Muscle of leg (tissue), 11 donors: Measurements from ENCODE around the gene DCDC1. TPM values are rescaled to one million over a fixed set of nuclear protein-coding genes. Genes with fewer than 3 reads are reported as not detected.

Source experiments
- DNase-seq: peaks from one replicate; pipeline ENCODE4 v3.0.0; 2013
- H3K27ac ChIP-seq: one replicate; pipeline ENCODE4 v1.5.1; 2013; ENCODE audit warnings: mild to moderate bottlenecking, low read length, control low read depth
- H3K27me3 ChIP-seq: one replicate; pipeline ENCODE4 v1.6.1; 2013; ENCODE audit warnings: low read length; ENCODE audit not compliant: control insufficient read depth, insufficient read depth
- H3K36me3 ChIP-seq: one replicate; pipeline ENCODE4 v1.6.1; 2013; ENCODE audit warnings: low read length; ENCODE audit not compliant: control insufficient read depth, insufficient read depth
- H3K4me1 ChIP-seq: one replicate; pipeline ENCODE4 v1.6.1; 2013; ENCODE audit warnings: low read length; ENCODE audit not compliant: control insufficient read depth, insufficient read depth
- H3K4me3 ChIP-seq: one replicate; pipeline ENCODE4 v1.5.1; 2013; ENCODE audit warnings: low read length, control low read depth
- H3K9me3 ChIP-seq: replicated peaks from 2 replicates; pipeline ENCODE4 v1.6.1; 2013; ENCODE audit warnings: low read depth, low read length; ENCODE audit not compliant: control insufficient read depth
- WGBS: methylation state at CpG from one replicate; pipeline ENCODE4 v1.1.5; 2013; ENCODE audit warnings: missing lambda C conversion rate; ENCODE audit not compliant: insufficient coverage; 5-methylcytosine and 5-hydroxymethylcytosine counted together
- polyA plus RNA-seq, 8 donors: library from polyadenylated mRNA; unstranded; fragments of 120-200 nt; gene quantifications; one replicate each; pipeline versions ENCODE4 v1.2.1 to v1.2.3, GENCODE V29; 2013; ENCODE audit warnings: inconsistent platforms in 1 of 8, low replicate concordance in 1 of 8; ENCODE audit not compliant: insufficient read length in 8 of 8, insufficient read depth in 1 of 8
- total RNA-seq: library from RNA; stranded (reverse); fragments of 120-200 nt; gene quantifications from one replicate; pipeline ENCODE4 v1.2.4, GENCODE V29; 2013

DCDC1 gene
- total and polyA plus RNA-seq, 9 donors: 0.13 to 0.59 (median 0.25) TPM

- DNase-seq: no peak
- WGBS: no CpG with 5 or more reads among the region's 2 CpGs
- Histone ChIP-seq H3K4me3 (no peak overlapping the region), H3K9me3 (no peaks in the 10 kb centered on the region), H3K27ac (no peak overlapping the region), H3K27me3 (no peaks in the 10 kb centered on the region), H3K4me1 (no peaks in the 10 kb centered on the region), H3K36me3 (no peaks in the 10 kb centered on the region)
Observed at GRCh38 chr11:31150011-31150410, 219.5 kb downstream of the DCDC1 start.

GRCh38 chr11:31141789-31142188 is 227.8 kb downstream of the DCDC1 start:
- no peak overlapping the region for H3K27ac ChIP-seq
- H3K36me3 ChIP-seq: no peaks in the 10 kb centered on the region
- H3K4me1 ChIP-seq: no peaks in the 10 kb centered on the region
- WGBS: 57% methylated on average over 1 of the region's 6 CpGs
- H3K4me3 ChIP-seq: no peak overlapping the region
- H3K9me3 ChIP-seq: no peaks in the 10 kb centered on the region
- no peak for DNase-seq
- H3K27me3 ChIP-seq: no peaks in the 10 kb centered on the region

GRCh38 chr11:31139479-31139878 is 230.1 kb downstream of the DCDC1 start:
- H3K27me3 ChIP-seq: no peaks in the 10 kb centered on the region
- H3K27ac ChIP-seq: no peak overlapping the region
- no peaks in the 10 kb centered on the region for H3K36me3 ChIP-seq
- no peaks in the 10 kb centered on the region for H3K4me1 ChIP-seq
- no peak overlapping the region for H3K4me3 ChIP-seq
- no peak for DNase-seq
- no CpG with 5 or more reads among the region's 4 CpGs for WGBS
- no peaks in the 10 kb centered on the region for H3K9me3 ChIP-seq

GRCh38 chr11:31132531-31133421 is 236.8 kb downstream of the DCDC1 start:
- 100% methylated on average over 1 of the region's 6 CpGs for WGBS

GRCh38 chr11:31131760-31132159 is 237.8 kb downstream of the DCDC1 start:
- Histone ChIP-seq H3K4me1 (no peaks in the 10 kb centered on the region), H3K36me3 (no peaks in the 10 kb centered on the region), H3K27ac (no peak overlapping the region), H3K4me3 (no peak overlapping the region), H3K27me3 (no peaks in the 10 kb centered on the region), H3K9me3 (no peaks in the 10 kb centered on the region)
- DNase-seq: no peak
- no CpG with 5 or more reads among the region's 1 CpG for WGBS

More at GRCh38 chr11:31132531-31133421, 236.8 kb downstream of the DCDC1 start:
- Histone ChIP-seq H3K4me1 (no peaks in the 10 kb centered on the region), H3K36me3 (no peaks in the 10 kb centered on the region), H3K4me3 (no peak overlapping the region), H3K9me3 (no peaks in the 10 kb centered on the region), H3K27ac (no peak overlapping the region), H3K27me3 (no peaks in the 10 kb centered on the region)
- DNase-seq: no peak

GRCh38 chr11:31127290-31127689 is 242.2 kb downstream of the DCDC1 start:
- H3K36me3 ChIP-seq: no peaks in the 10 kb centered on the region
- no peaks in the 10 kb centered on the region for H3K9me3 ChIP-seq
- H3K4me1 ChIP-seq: no peaks in the 10 kb centered on the region
- no peaks in the 10 kb centered on the region for H3K27me3 ChIP-seq
- no peak overlapping the region for H3K4me3 ChIP-seq
- 33% methylated on average over 2 of the region's 3 CpGs for WGBS
- no peak for DNase-seq
- H3K27ac ChIP-seq: no peak overlapping the region

- Histone ChIP-seq H3K27me3 (no peaks in the 10 kb centered on the region), H3K4me3 (no peak overlapping the region), H3K9me3 (no peaks in the 10 kb centered on the region), H3K4me1 (no peaks in the 10 kb centered on the region), H3K36me3 (no peaks in the 10 kb centered on the region), H3K27ac (no peak overlapping the region)
- no peak for DNase-seq
- 100% methylated on average over 1 of the region's 1 CpG for WGBS
Observed at GRCh38 chr11:31120428-31120827, 249.1 kb downstream of the DCDC1 start.

GRCh38 chr11:31118566-31118965 is 251.0 kb downstream of the DCDC1 start:
- Histone ChIP-seq H3K4me3 (no peak overlapping the region), H3K4me1 (no peaks in the 10 kb centered on the region), H3K27ac (no peak overlapping the region), H3K36me3 (no peaks in the 10 kb centered on the region), H3K9me3 (no peaks in the 10 kb centered on the region), H3K27me3 (no peaks in the 10 kb centered on the region)
- WGBS: 84% methylated on average over 3 of the region's 6 CpGs
- DNase-seq: no peak

GRCh38 chr11:31117038-31117437 is 252.5 kb downstream of the DCDC1 start:
- H3K36me3 ChIP-seq: no peaks in the 10 kb centered on the region
- H3K9me3 ChIP-seq: no peaks in the 10 kb centered on the region
- H3K4me1 ChIP-seq: no peaks in the 10 kb centered on the region
- H3K27me3 ChIP-seq: no peaks in the 10 kb centered on the region
- WGBS: no CpG with 5 or more reads among the region's 2 CpGs
- H3K27ac ChIP-seq: no peak overlapping the region
- H3K4me3 ChIP-seq: no peak overlapping the region
- no peak for DNase-seq

- Histone ChIP-seq H3K9me3 (no peaks in the 10 kb centered on the region), H3K4me3 (no peak overlapping the region), H3K27ac (no peak overlapping the region), H3K27me3 (no peaks in the 10 kb centered on the region), H3K36me3 (no peaks in the 10 kb centered on the region), H3K4me1 (no peaks in the 10 kb centered on the region)
- peak; percentile 0 for DNase-seq
- 53% methylated on average over 1 of the region's 2 CpGs for WGBS
Observed at GRCh38 chr11:31114442-31114841, 255.1 kb downstream of the DCDC1 start.
